ENCODE measurements around the gene NIT2.

DNA sequence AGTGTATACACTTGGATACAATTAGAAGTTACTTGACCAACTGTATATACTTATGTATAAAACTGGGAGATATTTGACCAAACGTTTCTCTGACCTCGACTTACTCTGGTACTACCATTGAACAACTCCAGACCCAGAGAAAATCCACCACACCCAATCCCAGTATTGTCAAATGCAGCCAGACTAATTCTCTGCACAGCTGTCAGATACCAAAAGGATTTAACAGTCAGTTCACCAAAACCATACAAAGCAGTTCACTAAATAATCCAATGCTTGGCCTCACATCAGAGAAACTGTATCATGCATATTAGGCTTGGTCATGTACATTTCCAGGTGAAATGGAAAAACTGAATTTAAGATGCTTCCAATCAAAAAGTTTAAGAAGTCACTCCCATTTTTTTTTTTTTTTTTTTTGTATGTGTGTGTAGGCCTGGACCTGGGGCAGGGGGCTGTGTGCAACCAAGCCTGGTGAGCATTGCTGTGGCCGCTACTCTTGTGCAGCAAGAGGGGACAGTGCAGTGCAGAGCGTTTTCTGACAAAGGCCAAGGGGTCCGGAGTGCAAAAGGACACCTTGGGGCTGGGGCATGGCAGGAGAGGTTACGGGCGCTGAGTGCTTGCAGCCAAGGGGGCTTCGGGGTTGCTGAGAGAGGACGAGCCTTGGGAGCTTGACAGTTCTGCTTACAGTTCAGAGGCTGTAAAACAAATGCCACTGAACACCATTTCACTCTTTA lies 64.9 kb downstream of the NIT2 start:
- TF ChIP-seq, protein P1, sequence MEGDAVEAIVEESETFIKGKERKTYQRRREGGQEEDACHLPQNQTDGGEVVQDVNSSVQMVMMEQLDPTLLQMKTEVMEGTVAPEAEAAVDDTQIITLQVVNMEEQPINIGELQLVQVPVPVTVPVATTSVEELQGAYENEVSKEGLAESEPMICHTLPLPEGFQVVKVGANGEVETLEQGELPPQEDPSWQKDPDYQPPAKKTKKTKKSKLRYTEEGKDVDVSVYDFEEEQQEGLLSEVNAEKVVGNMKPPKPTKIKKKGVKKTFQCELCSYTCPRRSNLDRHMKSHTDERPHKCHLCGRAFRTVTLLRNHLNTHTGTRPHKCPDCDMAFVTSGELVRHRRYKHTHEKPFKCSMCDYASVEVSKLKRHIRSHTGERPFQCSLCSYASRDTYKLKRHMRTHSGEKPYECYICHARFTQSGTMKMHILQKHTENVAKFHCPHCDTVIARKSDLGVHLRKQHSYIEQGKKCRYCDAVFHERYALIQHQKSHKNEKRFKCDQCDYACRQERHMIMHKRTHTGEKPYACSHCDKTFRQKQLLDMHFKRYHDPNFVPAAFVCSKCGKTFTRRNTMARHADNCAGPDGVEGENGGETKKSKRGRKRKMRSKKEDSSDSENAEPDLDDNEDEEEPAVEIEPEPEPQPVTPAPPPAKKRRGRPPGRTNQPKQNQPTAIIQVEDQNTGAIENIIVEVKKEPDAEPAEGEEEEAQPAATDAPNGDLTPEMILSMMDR (IDR thresholded peaks at IDR 0.05 in 4 of 5, conservative IDR thresholded peaks at IDR 0.05 in 1 of 5), result no peak
- no peak for TF ChIP-seq POLR2A (IDR thresholded peaks at IDR 0.05)
